Measurements from ENCODE around the gene TDRD3.
"Not testable (repeated sequence)": the region's sequence is repeated elsewhere in the genome, so short reads cannot be mapped to it uniquely, and the experiment has no call there.

The TDRD3 gene

GRCh38 chr13:60398907-60399589 is 2.0 kb downstream of the TDRD3 start:
- no peak for DNase-seq

- no peak for DNase-seq
Observed at GRCh38 chr13:60402022-60402421, 5.0 kb downstream of the TDRD3 start.

GRCh38 chr13:60407095-60407494 is 10.1 kb downstream of the TDRD3 start:
- no peak for DNase-seq

- not testable (repeated sequence) for DNase-seq
Observed at GRCh38 chr13:60407852-60408251, 10.8 kb downstream of the TDRD3 start.

GRCh38 chr13:60409574-60410292 is 12.7 kb downstream of the TDRD3 start:
- not testable (repeated sequence) for DNase-seq

GRCh38 chr13:60410299-60410698 is 13.3 kb downstream of the TDRD3 start:
- DNase-seq: no peak

GRCh38 chr13:60411464-60411863 is 14.4 kb downstream of the TDRD3 start:
- no peak for DNase-seq

GRCh38 chr13:60411983-60412382 is 15.0 kb downstream of the TDRD3 start:
- no peak for DNase-seq

GRCh38 chr13:60412909-60413616 is 16.0 kb downstream of the TDRD3 start:
- DNase-seq: no peak

GRCh38 chr13:60414177-60414576 is 17.2 kb downstream of the TDRD3 start:
- no peak for DNase-seq

GRCh38 chr13:60417734-60418133 is 20.7 kb downstream of the TDRD3 start:
- no peak for DNase-seq

GRCh38 chr13:60418954-60419353 is 21.9 kb downstream of the TDRD3 start:
- DNase-seq: no peak

- no peak for DNase-seq
Observed at GRCh38 chr13:60425332-60425731, 28.3 kb downstream of the TDRD3 start.

GRCh38 chr13:60426075-60426474 is 29.1 kb downstream of the TDRD3 start:
- DNase-seq: no peak

- DNase-seq: no peak
Observed at GRCh38 chr13:60427285-60427684, 30.3 kb downstream of the TDRD3 start.

- DNase-seq: peak in 1 of 2 donors; percentile 80
Observed at GRCh38 chr13:60431108-60431700, 34.2 kb downstream of the TDRD3 start.

- no peak for DNase-seq
Observed at GRCh38 chr13:60433505-60433904, 36.5 kb downstream of the TDRD3 start.

GRCh38 chr13:60435762-60436374 is 38.8 kb downstream of the TDRD3 start:
- DNase-seq: no peak

GRCh38 chr13:60439201-60439600 is 42.2 kb downstream of the TDRD3 start:
- no peak for DNase-seq

GRCh38 chr13:60441761-60442160 is 44.7 kb downstream of the TDRD3 start:
- no peak for DNase-seq

GRCh38 chr13:60448907-60449510 is 52.0 kb downstream of the TDRD3 start:
- peak in 1 of 2 donors; percentile 48 for DNase-seq

- DNase-seq: no peak
Observed at GRCh38 chr13:60453490-60453889, 56.5 kb downstream of the TDRD3 start.

GRCh38 chr13:60454425-60454824 is 57.4 kb downstream of the TDRD3 start:
- DNase-seq: no peak

Data from hippocampal formation (tissue), 2 donors.